Transverse colon (tissue), 4 donors: ENCODE data around the gene PDE9A. TPM values are rescaled to one million over a fixed set of nuclear protein-coding genes. Genes with fewer than 3 reads are reported as not detected.

Source experiments
- DNase-seq: peaks from one replicate; pipeline ENCODE4 v3.0.0-alpha.2; 2019
- H3K27ac ChIP-seq, 4 donors: fragments of 200-600 bp; sonication (generic); 2 replicates each; pipeline ENCODE4 v1.5.1; 2016 to 2018; ENCODE audit warnings: inconsistent platforms in 4 of 4
- H3K27me3 ChIP-seq: fragments of 200-600 bp; sonication (generic); 2 replicates; pipeline ENCODE4 v1.5.1; 2017; ENCODE audit warnings: inconsistent platforms
- H3K36me3 ChIP-seq, 4 donors: fragments of 200-600 bp; sonication (generic); 2 replicates each; pipeline ENCODE4 v1.5.1; 2017 to 2019; ENCODE audit warnings: inconsistent platforms in 4 of 4
- H3K4me1 ChIP-seq, 4 donors: fragments of 200-600 bp; sonication (generic); 2 replicates each; pipeline ENCODE4 v1.5.1; 2017 to 2020; ENCODE audit warnings: inconsistent platforms in 4 of 4
- H3K4me3 ChIP-seq, 4 donors: fragments of 200-600 bp; sonication (generic); 1 replicate in 1 of 4; 2 replicates in 3 of 4; pipeline versions ENCODE4 v1.5.1 to v1.6.1; 2017 to 2019; ENCODE audit warnings: inconsistent platforms in 4 of 4
- H3K9me3 ChIP-seq, 2 donors: fragments of 200-600 bp; sonication (generic); 2 replicates each; pipeline ENCODE4 v1.5.1; 2017 to 2019; ENCODE audit warnings: inconsistent platforms in 2 of 2
- CTCF ChIP-seq, 5 experiments: fragments of 200-600 bp in 3 of 5; fragments of 450-650 bp in 2 of 5; sonication (generic) in 3 of 5; IDR thresholded peaks; 1 replicate in 2 of 5; 2 replicates in 3 of 5; pipeline ENCODE4 v1.5.1; 2016 to 2017; ENCODE audit warnings: antibody characterized with exemption in 5 of 5, inconsistent platforms in 3 of 5, mild to moderate bottlenecking in 2 of 5, moderate library complexity in 1 of 5
- EP300 ChIP-seq: sonication (generic); formaldehyde crosslinking; IDR thresholded peaks from one replicate; pipeline ENCODE4 v1.6.1; 2017; ENCODE audit warnings: antibody characterized with exemption, low read depth
- POLR2A ChIP-seq: fragments of 450-650 bp; IDR thresholded peaks from one replicate; pipeline ENCODE4 v1.6.1; 2016; ENCODE audit warnings: antibody characterized with exemption, mild to moderate bottlenecking, moderate library complexity
- POLR2AphosphoS5 ChIP-seq, 3 donors: sonication (generic); formaldehyde crosslinking; IDR thresholded peaks; one replicate each; pipeline ENCODE4 v1.6.1; 2016; ENCODE audit warnings: antibody characterized with exemption in 3 of 3
- WGBS, 2 donors: methylation state at CpG; one replicate each; pipeline ENCODE4 v1.1.5; 2018; ENCODE audit warnings: low coverage in 1 of 2; 5-methylcytosine and 5-hydroxymethylcytosine counted together
- in situ Hi-C, 4 donors: fragments of 200-750 bp; cut with MboI; loops; one replicate each; pipeline versions ENCODE4 v1.15.0 to v1.15.1; 2017; ENCODE audit warnings: low sequenced_read_pairs in 3 of 4, low pct_ligation_motif_present in 1 of 4, low pct_unique_long_range_greater_than_20kb in 1 of 4
- intact Hi-C: fragments of 100-400 bp; cut with DNase I; formaldehyde crosslinking; loops from one replicate; pipeline ENCODE4 v1.15.1; 2023; ENCODE audit warnings: low total_unique reads
- total RNA-seq, 4 donors: library from RNA; depleted of rRNA; stranded (reverse); fragments of >200 nt; gene quantifications; one replicate each; pipeline ENCODE4 v1.1.0, GENCODE V29; 2016

Gene PDE9A
- total RNA-seq, 4 donors from 2014 or later, result 65.7 to 673 (median 364) TPM

DNA sequence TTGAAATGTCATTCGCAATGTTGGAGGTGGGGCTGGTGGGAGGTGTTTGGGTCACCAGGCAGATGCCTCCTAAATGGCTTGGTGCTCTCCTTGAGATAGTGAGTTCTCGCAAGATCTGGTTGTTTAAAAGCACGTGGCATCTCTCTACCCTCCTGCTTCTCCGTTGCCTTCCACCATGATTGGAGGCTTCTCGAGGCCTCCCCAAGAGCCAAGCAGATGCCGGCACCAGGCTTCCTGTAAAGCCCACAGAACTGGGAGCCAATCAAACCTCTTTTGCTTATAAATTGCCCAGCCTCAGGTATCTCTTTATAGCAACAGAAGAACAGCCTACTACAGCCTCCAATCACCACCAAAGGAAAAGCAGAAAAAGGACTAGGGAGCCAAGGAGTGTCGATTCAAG lies 80.5 kb downstream of the PDE9A start:
- Histone ChIP-seq H3K4me1 (peaks cover 27 to 80% (median 60%) of the 10 kb centered on the region in 4 donors), H3K36me3 (peaks cover 0 to 6% (median 0%) of the 10 kb centered on the region in 4 donors), H3K27me3 (no peaks in the 10 kb centered on the region), H3K27ac (peak overlapping the region; percentile 85 to 91 (median 88)), H3K9me3 (no peaks in the 10 kb centered on the region), H3K4me3 (peak overlapping the region in 1 of 4 donors; percentile 14)
- in situ Hi-C loops, result no loop called here
- intact Hi-C loops, result no loop called here
- DNase-seq, result peak; percentile 11
- TF ChIP-seq CTCF (IDR thresholded peaks at IDR 0.05) (no peak), EP300 (no peak), POLR2A (no peak), POLR2AphosphoS5 (IDR thresholded peaks at IDR 0.05) (no peak)
- WGBS, 2 donors, result 63 to 83% methylated on average over 2 to 7 of the region's 7 CpGs

GRCh38 chr21:42734323-42734971 lies 81.0 kb downstream of the PDE9A start:
- WGBS, 2 donors, result 30 to 51% methylated on average over 5 to 7 of the region's 7 CpGs
- Histone ChIP-seq H3K36me3 (peaks cover 0 to 6% (median 0%) of the 10 kb centered on the region in 4 donors), H3K4me3 (no peak overlapping the region), H3K4me1 (peaks cover 28 to 79% (median 61%) of the 10 kb centered on the region in 4 donors), H3K9me3 (no peaks in the 10 kb centered on the region), H3K27me3 (no peaks in the 10 kb centered on the region), H3K27ac (peak overlapping the region; percentile 85 to 91 (median 88))
- in situ Hi-C loops (no loop called here), intact Hi-C loops (no loop called here)
- TF ChIP-seq POLR2A (peak; percentile 11), POLR2AphosphoS5 (IDR thresholded peaks at IDR 0.05) (peak in 1 of 3 donors; percentile 49), EP300 (no peak)
- DNase-seq, result peak; percentile 10

GRCh38 chr21:42735061-42735460 lies 81.6 kb downstream of the PDE9A start:
- Histone ChIP-seq H3K9me3 (no peaks in the 10 kb centered on the region), H3K27ac (peak overlapping the region; percentile 85 to 91 (median 88)), H3K27me3 (no peaks in the 10 kb centered on the region), H3K4me3 (no peak overlapping the region), H3K4me1 (peaks cover 28 to 73% (median 61%) of the 10 kb centered on the region in 4 donors), H3K36me3 (peaks cover 0 to 6% (median 0%) of the 10 kb centered on the region in 4 donors)
- WGBS, 2 donors, result 77% methylated on average over 7 of the region's 8 CpGs; no CpG with 5 or more reads in 1 of the 2 donors
- DNase-seq, result peak; percentile 17
- in situ Hi-C loops, result no loop called here
- intact Hi-C loops, result no loop called here
- TF ChIP-seq POLR2A (no peak), POLR2AphosphoS5 (IDR thresholded peaks at IDR 0.05) (no peak), CTCF (IDR thresholded peaks at IDR 0.05) (no peak), EP300 (no peak)

- peak overlapping the region in 3 of 4 donors; percentile 81 to 92 (median 89) for H3K27ac ChIP-seq
- no peak overlapping the region for H3K4me3 ChIP-seq
- H3K36me3 ChIP-seq, result peaks cover 0 to 6% (median 0%) of the 10 kb centered on the region in 4 donors
- H3K9me3 ChIP-seq, result no peaks in the 10 kb centered on the region
- H3K27me3 ChIP-seq, result no peaks in the 10 kb centered on the region
- intact Hi-C loops (no loop called here), in situ Hi-C loops (no loop called here)
- DNase-seq, result no peak
- H3K4me1 ChIP-seq, result peaks cover 28 to 66% (median 55%) of the 10 kb centered on the region in 4 donors
- no peak for TF ChIP-seq POLR2A
- no peak for TF ChIP-seq CTCF (IDR thresholded peaks at IDR 0.05)
- TF ChIP-seq EP300, result no peak
- no peak for TF ChIP-seq POLR2AphosphoS5 (IDR thresholded peaks at IDR 0.05)
- WGBS, 2 donors, result 95 to 100% methylated on average over 1 to 10 of the region's 10 CpGs
These were observed 82.5 kb downstream of the PDE9A start for GRCh38 chr21:42735944-42736343.
